Measurements from ENCODE around the gene NCL. TPM values are rescaled to one million over a fixed set of nuclear protein-coding genes. Genes with fewer than 3 reads are reported as not detected.

NCL gene
- total RNA-seq, 2 donors from 2014 or later = 774 to 785 TPM

DNA sequence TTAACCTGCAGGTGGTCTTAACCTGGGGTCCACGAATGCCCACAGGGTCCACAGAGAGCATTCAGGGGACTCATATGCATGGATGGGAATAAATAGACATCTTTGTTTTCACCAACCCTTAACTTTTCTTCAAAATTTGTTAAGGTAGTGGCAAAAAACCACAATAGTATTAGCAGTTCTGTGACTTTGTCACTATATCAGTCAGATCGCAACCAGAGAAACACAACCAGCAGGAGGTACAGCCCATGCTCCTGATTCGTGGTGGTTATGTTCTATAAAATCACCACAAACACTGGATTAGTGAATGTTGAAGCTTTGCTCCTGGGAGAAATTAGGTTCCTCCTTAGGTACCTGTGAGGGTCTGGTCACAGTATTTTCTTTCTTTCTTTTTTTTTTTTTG is 37.2 kb downstream of the NCL start:
- H3K9me3 Mint-ChIP-seq = peaks cover 32% of the 10 kb centered on the region
- peaks cover 8% of the 10 kb centered on the region for H3K27me3 Mint-ChIP-seq (ENCODE audit: insufficient read depth)
- H3K27ac Mint-ChIP-seq = no peak overlapping the region
- H3K4me1 ChIP-seq (ENCODE audit: control insufficient read depth, insufficient read depth, low read length) = peaks cover 6% of the 10 kb centered on the region
- WGBS, 2 experiments (ENCODE audit: insufficient coverage in 1 of 2, insufficient read length in 1 of 2) = 80 to 85% methylated on average over 1 to 3 of the region's 3 CpGs
- H3K4me3 Mint-ChIP-seq = no peak overlapping the region
- no peak overlapping the region for H3K9ac ChIP-seq (ENCODE audit: extremely low read depth, low read length, poor library complexity, severe bottlenecking)
- H3K9me3 ChIP-seq (ENCODE audit: control insufficient read depth, low read length) = peaks cover 12% of the 10 kb centered on the region
- H3K27me3 ChIP-seq (ENCODE audit: control insufficient read depth, insufficient read depth, low read length, poor library complexity, severe bottlenecking) = no peaks in the 10 kb centered on the region
- H3K4me1 Mint-ChIP-seq = peaks cover 10% of the 10 kb centered on the region
- H3K4me3 ChIP-seq (ENCODE audit: low read length) = no peak overlapping the region
- no peak overlapping the region for H3K27ac ChIP-seq (ENCODE audit: low read depth, low read length)
- no peak for DNase-seq
- H3K36me3 ChIP-seq (ENCODE audit: control insufficient read depth, insufficient read depth, low read length) = no peaks in the 10 kb centered on the region
- TF ChIP-seq, protein P1, sequence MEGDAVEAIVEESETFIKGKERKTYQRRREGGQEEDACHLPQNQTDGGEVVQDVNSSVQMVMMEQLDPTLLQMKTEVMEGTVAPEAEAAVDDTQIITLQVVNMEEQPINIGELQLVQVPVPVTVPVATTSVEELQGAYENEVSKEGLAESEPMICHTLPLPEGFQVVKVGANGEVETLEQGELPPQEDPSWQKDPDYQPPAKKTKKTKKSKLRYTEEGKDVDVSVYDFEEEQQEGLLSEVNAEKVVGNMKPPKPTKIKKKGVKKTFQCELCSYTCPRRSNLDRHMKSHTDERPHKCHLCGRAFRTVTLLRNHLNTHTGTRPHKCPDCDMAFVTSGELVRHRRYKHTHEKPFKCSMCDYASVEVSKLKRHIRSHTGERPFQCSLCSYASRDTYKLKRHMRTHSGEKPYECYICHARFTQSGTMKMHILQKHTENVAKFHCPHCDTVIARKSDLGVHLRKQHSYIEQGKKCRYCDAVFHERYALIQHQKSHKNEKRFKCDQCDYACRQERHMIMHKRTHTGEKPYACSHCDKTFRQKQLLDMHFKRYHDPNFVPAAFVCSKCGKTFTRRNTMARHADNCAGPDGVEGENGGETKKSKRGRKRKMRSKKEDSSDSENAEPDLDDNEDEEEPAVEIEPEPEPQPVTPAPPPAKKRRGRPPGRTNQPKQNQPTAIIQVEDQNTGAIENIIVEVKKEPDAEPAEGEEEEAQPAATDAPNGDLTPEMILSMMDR (conservative IDR thresholded peaks at IDR 0.05) = no peak
- H3K36me3 Mint-ChIP-seq (ENCODE audit: low read depth) = peaks cover 1% of the 10 kb centered on the region

DNA sequence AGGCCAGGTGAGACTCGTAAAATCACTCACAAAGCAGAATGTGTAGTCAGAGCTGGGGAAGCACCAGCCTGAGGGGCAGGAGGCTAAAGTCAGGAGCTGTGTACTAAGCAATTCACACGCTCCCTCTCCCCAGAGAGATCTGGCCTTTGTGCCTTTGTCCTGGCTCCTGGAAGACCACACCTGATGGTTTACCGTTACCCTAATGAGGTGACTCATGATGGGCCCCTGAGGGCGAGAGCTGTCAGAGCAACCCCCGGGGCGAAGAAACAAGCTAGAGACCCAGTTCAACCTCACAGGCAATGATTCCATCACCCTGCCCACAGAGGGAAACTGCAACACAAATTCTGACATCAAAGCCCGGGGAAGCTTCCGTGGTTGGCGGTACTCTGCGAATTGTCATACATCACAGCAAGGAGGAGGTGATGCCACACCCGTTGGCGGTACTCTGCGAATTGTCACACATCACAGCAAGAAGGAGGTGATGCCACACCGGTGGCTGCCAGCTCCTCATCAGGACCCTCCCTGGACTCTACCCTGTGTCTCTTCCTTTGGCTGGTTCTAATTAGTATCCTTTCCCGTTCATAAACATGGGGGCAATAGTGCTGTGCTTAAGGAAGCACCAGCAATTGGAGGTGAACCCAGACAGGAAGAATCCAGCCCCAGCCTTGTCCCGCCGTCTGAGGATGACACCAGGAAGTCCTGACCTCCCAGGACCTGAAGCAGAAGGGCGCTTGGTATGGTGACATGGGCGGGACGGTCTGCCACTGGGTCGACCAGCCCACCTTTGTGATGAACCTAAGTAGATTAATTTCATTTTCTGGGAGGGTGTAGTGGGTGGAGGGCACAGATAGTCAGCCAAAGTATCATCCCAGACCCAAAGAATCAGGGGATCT is 38.2 kb downstream of the NCL start:
- Mint-ChIP-seq H3K4me1 (peaks cover 10% of the 10 kb centered on the region), H3K27ac (no peak overlapping the region), H3K36me3 (ENCODE audit: low read depth) (no peaks in the 10 kb centered on the region), H3K4me3 (no peak overlapping the region), H3K9me3 (peaks cover 21% of the 10 kb centered on the region), H3K27me3 (ENCODE audit: insufficient read depth) (peaks cover 8% of the 10 kb centered on the region)
- peak; percentile 74 for DNase-seq
- H3K9ac ChIP-seq (ENCODE audit: extremely low read depth, low read length, poor library complexity, severe bottlenecking) = no peak overlapping the region
- TF ChIP-seq, protein P1 (conservative IDR thresholded peaks at IDR 0.05) = no peak
- no peak overlapping the region for H3K4me3 ChIP-seq (ENCODE audit: low read length)
- no peaks in the 10 kb centered on the region for H3K36me3 ChIP-seq (ENCODE audit: control insufficient read depth, insufficient read depth, low read length)
- no peaks in the 10 kb centered on the region for H3K27me3 ChIP-seq (ENCODE audit: control insufficient read depth, insufficient read depth, low read length, poor library complexity, severe bottlenecking)
- WGBS, 2 experiments (ENCODE audit: insufficient coverage in 1 of 2, insufficient read length in 1 of 2) = 74 to 86% methylated on average over 19 to 21 of the region's 21 CpGs
- H3K4me1 ChIP-seq (ENCODE audit: control insufficient read depth, insufficient read depth, low read length) = peaks cover 6% of the 10 kb centered on the region
- H3K9me3 ChIP-seq (ENCODE audit: control insufficient read depth, low read length) = peaks cover 1% of the 10 kb centered on the region
- H3K27ac ChIP-seq (ENCODE audit: low read depth, low read length) = no peak overlapping the region

DNA sequence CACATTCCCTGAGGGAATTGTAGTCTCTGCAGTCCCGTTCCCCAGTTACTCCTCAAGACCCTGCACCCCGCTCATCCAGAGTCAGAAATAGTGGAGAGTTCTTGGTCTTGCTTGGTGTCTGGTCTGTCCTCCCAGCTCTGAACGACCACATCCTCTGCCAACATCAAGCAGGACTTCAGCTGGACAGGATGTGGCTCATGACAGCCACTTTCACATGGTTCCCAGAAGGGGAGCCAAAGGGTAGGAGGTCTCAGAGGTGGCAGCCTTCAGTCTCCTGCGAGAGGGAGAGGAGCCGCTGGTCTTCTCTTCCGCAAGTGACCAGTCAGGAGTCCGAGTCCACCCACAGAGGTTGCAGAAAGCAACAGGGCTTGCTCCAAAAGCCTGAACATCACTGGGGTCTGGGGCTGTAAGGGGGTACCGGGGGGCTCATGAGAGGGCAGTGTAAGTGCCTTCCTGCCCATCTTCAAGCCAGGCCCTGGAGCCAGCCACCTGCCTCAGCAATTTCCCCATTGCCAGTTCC is 38.9 kb downstream of the NCL start:
- 75 to 76% methylated on average over 7 to 8 of the region's 8 CpGs for WGBS, 2 experiments (ENCODE audit: insufficient coverage in 1 of 2, insufficient read length in 1 of 2)
- no peak overlapping the region for H3K9ac ChIP-seq (ENCODE audit: extremely low read depth, low read length, poor library complexity, severe bottlenecking)
- peaks cover 15% of the 10 kb centered on the region for H3K9me3 Mint-ChIP-seq
- H3K27me3 Mint-ChIP-seq (ENCODE audit: insufficient read depth) = peaks cover 6% of the 10 kb centered on the region
- H3K4me1 ChIP-seq (ENCODE audit: control insufficient read depth, insufficient read depth, low read length) = peaks cover 6% of the 10 kb centered on the region
- no peak for DNase-seq
- no peak overlapping the region for H3K27ac Mint-ChIP-seq
- H3K4me3 ChIP-seq (ENCODE audit: low read length) = no peak overlapping the region
- no peaks in the 10 kb centered on the region for H3K27me3 ChIP-seq (ENCODE audit: control insufficient read depth, insufficient read depth, low read length, poor library complexity, severe bottlenecking)
- no peaks in the 10 kb centered on the region for H3K36me3 ChIP-seq (ENCODE audit: control insufficient read depth, insufficient read depth, low read length)
- no peak overlapping the region for H3K4me3 Mint-ChIP-seq
- H3K27ac ChIP-seq (ENCODE audit: low read depth, low read length) = no peak overlapping the region
- H3K4me1 Mint-ChIP-seq = peaks cover 10% of the 10 kb centered on the region
- TF ChIP-seq, protein P1 (conservative IDR thresholded peaks at IDR 0.05) = peak; percentile 44
- no peaks in the 10 kb centered on the region for H3K9me3 ChIP-seq (ENCODE audit: control insufficient read depth, low read length)
- H3K36me3 Mint-ChIP-seq (ENCODE audit: low read depth) = no peaks in the 10 kb centered on the region

Measured in endodermal cell (in vitro differentiated cells).